Activated T-cell treated with anti-CD3 and anti-CD28 coated beads, Interleukin-2, amount 50 U/mL, for 24 hours (primary cell): ENCODE measurements around the gene INSM1.

Source experiments
- DNase-seq: peaks from one replicate; pipeline ENCODE4 v3.0.0-alpha.2; 2020
- H3K27ac Mint-ChIP-seq: 2 replicates; pipeline ENCODE4 v1.8.0; 2020; ENCODE audit warnings: mild to moderate bottlenecking, mixed read lengths
- H3K27me3 Mint-ChIP-seq: 2 replicates; pipeline ENCODE4 v1.8.0; 2020; ENCODE audit warnings: mixed read lengths
- H3K36me3 Mint-ChIP-seq: 2 replicates; pipeline ENCODE4 v1.8.0; 2020; ENCODE audit warnings: low read depth, mixed read lengths
- H3K4me1 Mint-ChIP-seq: 2 replicates; pipeline ENCODE4 v1.8.0; 2020; ENCODE audit warnings: low read depth, mixed read lengths
- H3K4me3 Mint-ChIP-seq: 2 replicates; pipeline ENCODE4 v1.8.0; 2020; ENCODE audit warnings: mild to moderate bottlenecking, moderate library complexity, mixed read lengths
- H3K9me3 Mint-ChIP-seq: 2 replicates; pipeline ENCODE4 v1.8.0; 2020; ENCODE audit warnings: mixed read lengths

Gene INSM1

GRCh38 chr20:20412750-20413149, 44.8 kb downstream of the INSM1 start:
- Mint-ChIP-seq H3K4me1 (peaks cover 68% of the 10 kb centered on the region), H3K36me3 (peaks cover 33% of the 10 kb centered on the region), H3K27me3 (no peaks in the 10 kb centered on the region), H3K9me3 (no peaks in the 10 kb centered on the region), H3K27ac (peak overlapping the region; percentile 87), H3K4me3 (peak overlapping the region; percentile 66)
- DNase-seq, result no peak

- DNase-seq, result no peak
- Mint-ChIP-seq H3K36me3 (peaks cover 35% of the 10 kb centered on the region), H3K4me3 (no peak overlapping the region), H3K4me1 (peaks cover 75% of the 10 kb centered on the region), H3K27me3 (no peaks in the 10 kb centered on the region), H3K27ac (peak overlapping the region; percentile 87), H3K9me3 (no peaks in the 10 kb centered on the region)
Measured at GRCh38 chr20:20413810-20414281, 45.9 kb downstream of the INSM1 start.

- H3K4me1 Mint-ChIP-seq, result peaks cover 74% of the 10 kb centered on the region
- H3K4me3 Mint-ChIP-seq, result no peak overlapping the region
- peaks cover 31% of the 10 kb centered on the region for H3K36me3 Mint-ChIP-seq
- no peak for DNase-seq
- H3K9me3 Mint-ChIP-seq, result no peaks in the 10 kb centered on the region
- H3K27me3 Mint-ChIP-seq, result no peaks in the 10 kb centered on the region
- H3K27ac Mint-ChIP-seq, result peak overlapping the region; percentile 68
Measured at GRCh38 chr20:20414640-20415220, 46.8 kb downstream of the INSM1 start.

GRCh38 chr20:20415321-20415720, 47.4 kb downstream of the INSM1 start:
- no peak overlapping the region for H3K4me3 Mint-ChIP-seq
- peaks cover 27% of the 10 kb centered on the region for H3K36me3 Mint-ChIP-seq
- no peaks in the 10 kb centered on the region for H3K9me3 Mint-ChIP-seq
- peak overlapping the region; percentile 68 for H3K27ac Mint-ChIP-seq
- DNase-seq, result no peak
- no peaks in the 10 kb centered on the region for H3K27me3 Mint-ChIP-seq
- H3K4me1 Mint-ChIP-seq, result peaks cover 74% of the 10 kb centered on the region

- no peaks in the 10 kb centered on the region for H3K27me3 Mint-ChIP-seq
- H3K4me3 Mint-ChIP-seq, result no peak overlapping the region
- DNase-seq, result no peak
- peaks cover 56% of the 10 kb centered on the region for H3K4me1 Mint-ChIP-seq
- H3K36me3 Mint-ChIP-seq, result peaks cover 21% of the 10 kb centered on the region
- no peaks in the 10 kb centered on the region for H3K9me3 Mint-ChIP-seq
- H3K27ac Mint-ChIP-seq, result peak overlapping the region; percentile 16
Measured at GRCh38 chr20:20417876-20418676, 50.2 kb downstream of the INSM1 start.
